ENCODE results near the gene BANP.

BANP gene

DNA sequence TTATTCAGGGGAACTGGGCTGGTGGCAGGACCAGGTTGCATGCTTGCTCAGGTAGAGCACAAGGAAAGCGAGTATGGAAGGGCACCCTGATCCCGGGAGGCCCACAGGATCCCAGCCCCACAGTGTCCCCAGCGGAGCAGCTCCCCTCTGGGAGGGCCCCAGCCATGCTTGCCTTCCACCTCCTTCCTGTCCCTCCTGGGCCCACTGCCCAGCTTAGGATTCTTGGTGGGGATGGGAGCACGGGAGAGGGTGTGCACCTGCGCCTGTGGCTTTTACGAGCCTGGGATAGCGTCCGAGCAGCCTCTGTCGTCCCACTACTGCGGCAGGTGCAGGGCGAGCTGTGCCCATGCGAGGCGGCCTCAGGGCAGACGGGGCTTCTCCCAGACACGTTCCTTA, 114.5 kb downstream of the BANP start:
- Histone ChIP-seq H3K4me1 (ENCODE audit: control insufficient read depth, low read depth, low read length) (no peaks in the 10 kb centered on the region), H3K36me3 (ENCODE audit: control insufficient read depth, low read depth, low read length) (peaks cover 4% of the 10 kb centered on the region), H3K4me3 (ENCODE audit: low read length) (no peak overlapping the region), H3K9me3 (ENCODE audit: control insufficient read depth, low read depth, low read length) (no peaks in the 10 kb centered on the region), H3K27me3 (ENCODE audit: control insufficient read depth, insufficient read depth, low read length) (no peaks in the 10 kb centered on the region), H3K27ac (ENCODE audit: low read length) (no peak overlapping the region), H3K9ac (ENCODE audit: low read length) (no peak overlapping the region)

DNA sequence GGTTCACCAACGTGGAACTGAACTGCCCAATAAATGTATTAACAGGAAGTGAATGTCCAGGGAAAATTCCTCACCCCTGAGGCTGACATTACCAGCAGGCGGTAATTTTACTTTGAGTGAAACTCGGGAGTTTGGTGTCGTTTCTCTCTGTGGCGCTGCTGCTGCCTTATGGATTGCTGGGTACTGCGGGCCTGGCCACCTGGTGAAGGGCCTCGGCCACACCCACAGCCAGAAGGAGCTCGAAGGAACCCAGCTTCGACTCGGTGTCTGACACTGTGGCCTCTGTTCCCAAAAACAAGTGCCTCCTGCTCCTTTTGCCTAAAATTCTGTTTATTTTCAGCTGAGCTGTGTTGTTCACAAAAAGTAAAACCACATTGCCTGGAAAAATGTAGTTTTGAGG, 115.0 kb downstream of the BANP start:
- Histone ChIP-seq H3K4me1 (ENCODE audit: control insufficient read depth, low read depth, low read length) (no peaks in the 10 kb centered on the region), H3K4me3 (ENCODE audit: low read length) (no peak overlapping the region), H3K36me3 (ENCODE audit: control insufficient read depth, low read depth, low read length) (peaks cover 4% of the 10 kb centered on the region), H3K9ac (ENCODE audit: low read length) (no peak overlapping the region), H3K27ac (ENCODE audit: low read length) (no peak overlapping the region), H3K9me3 (ENCODE audit: control insufficient read depth, low read depth, low read length) (no peaks in the 10 kb centered on the region), H3K27me3 (ENCODE audit: control insufficient read depth, insufficient read depth, low read length) (no peaks in the 10 kb centered on the region)

DNA sequence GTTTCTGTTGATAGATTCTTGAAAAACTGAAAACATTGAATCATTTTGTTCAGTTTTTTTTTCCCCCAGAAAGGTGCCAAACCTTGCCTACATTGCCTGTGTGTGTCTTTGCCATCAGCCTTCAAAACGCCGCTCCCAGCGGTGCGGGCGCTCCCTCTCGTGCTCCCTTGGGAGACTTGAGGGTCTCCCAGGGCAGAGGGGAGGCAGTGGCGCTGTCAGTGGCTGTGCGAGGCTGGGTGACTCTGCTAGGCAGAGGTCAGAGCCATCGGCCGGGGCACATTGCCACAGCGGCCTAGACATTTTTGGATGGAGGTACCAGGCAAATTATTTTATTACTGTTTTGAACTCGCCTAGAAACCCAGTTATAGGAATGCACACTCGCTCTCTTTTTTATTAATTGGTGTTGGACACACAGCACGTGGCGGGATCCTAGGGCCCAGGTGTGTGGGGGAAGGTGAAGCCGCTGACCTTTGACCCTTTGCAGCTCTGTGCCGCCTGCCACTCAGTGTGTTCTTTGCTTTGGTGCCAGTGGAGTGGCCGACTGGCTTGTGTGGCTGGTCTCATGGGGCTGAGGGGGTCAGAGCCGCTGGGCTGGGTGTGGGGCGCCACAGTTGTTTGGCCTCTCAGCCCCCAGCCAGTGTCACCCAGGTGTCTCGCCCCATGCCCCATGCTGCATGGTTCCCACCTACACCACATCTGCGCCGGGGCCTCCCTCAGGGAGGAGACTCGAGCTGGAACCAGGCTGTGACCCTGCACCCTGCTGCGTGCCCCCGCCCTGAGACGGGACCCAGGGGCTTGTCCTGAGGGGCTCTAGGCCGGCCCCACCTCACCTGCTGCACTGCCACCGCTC, 115.7 kb downstream of the BANP start:
- H3K27ac ChIP-seq (ENCODE audit: low read length) = no peak overlapping the region
- peaks cover 4% of the 10 kb centered on the region for H3K36me3 ChIP-seq (ENCODE audit: control insufficient read depth, low read depth, low read length)
- no peak overlapping the region for H3K4me3 ChIP-seq (ENCODE audit: low read length)
- H3K9me3 ChIP-seq (ENCODE audit: control insufficient read depth, low read depth, low read length) = no peaks in the 10 kb centered on the region
- H3K4me1 ChIP-seq (ENCODE audit: control insufficient read depth, low read depth, low read length) = no peaks in the 10 kb centered on the region
- no peaks in the 10 kb centered on the region for H3K27me3 ChIP-seq (ENCODE audit: control insufficient read depth, insufficient read depth, low read length)
- no peak overlapping the region for H3K9ac ChIP-seq (ENCODE audit: low read length)

DNA sequence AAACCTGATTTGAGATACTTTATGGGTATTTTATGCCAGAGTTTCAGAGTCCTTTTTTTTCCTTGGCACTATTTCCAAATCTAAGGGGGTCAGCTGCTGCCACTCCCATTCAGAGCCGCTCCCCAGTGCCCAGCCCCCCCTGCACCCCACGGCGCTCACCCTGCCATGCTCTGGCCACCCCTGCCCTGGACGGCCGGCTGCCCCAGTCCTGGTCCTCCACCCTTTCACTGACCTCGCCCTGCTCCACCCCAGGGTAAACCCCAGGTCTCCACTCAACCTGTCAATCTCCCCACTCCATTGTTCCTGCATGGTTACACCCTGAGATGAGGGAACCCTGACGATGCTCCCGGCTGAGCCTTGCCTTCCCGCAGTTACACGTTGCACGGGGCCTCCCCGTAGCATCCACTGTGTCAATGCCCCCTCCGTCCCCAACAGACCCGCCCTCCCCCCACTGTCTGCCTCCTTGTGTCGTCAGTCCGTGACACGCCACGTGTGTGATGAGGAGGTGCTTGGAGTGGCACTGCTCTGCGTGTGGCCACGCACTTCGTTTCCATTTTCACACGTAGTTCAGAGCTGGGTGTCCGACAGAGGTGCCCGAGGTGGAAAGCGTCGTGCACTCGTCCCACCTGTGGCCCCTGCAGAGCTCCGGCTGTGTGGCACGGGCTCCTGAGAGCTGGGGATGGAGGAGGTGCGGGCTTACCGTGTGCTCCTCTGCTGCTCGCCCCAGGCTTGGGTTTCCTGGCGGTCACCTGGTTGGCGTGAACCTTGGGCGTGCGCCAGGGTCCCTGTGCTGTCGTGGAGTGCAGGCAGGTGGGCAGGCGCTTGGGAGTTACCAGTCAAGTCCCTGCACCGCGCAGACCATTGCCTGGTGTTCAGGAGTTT, 116.5 kb downstream of the BANP start:
- no peak overlapping the region for H3K4me3 ChIP-seq (ENCODE audit: low read length)
- H3K27me3 ChIP-seq (ENCODE audit: control insufficient read depth, insufficient read depth, low read length) = no peaks in the 10 kb centered on the region
- H3K27ac ChIP-seq (ENCODE audit: low read length) = no peak overlapping the region
- no peak overlapping the region for H3K9ac ChIP-seq (ENCODE audit: low read length)
- no peaks in the 10 kb centered on the region for H3K4me1 ChIP-seq (ENCODE audit: control insufficient read depth, low read depth, low read length)
- peaks cover 4% of the 10 kb centered on the region for H3K36me3 ChIP-seq (ENCODE audit: control insufficient read depth, low read depth, low read length)
- H3K9me3 ChIP-seq (ENCODE audit: control insufficient read depth, low read depth, low read length) = no peaks in the 10 kb centered on the region

DNA sequence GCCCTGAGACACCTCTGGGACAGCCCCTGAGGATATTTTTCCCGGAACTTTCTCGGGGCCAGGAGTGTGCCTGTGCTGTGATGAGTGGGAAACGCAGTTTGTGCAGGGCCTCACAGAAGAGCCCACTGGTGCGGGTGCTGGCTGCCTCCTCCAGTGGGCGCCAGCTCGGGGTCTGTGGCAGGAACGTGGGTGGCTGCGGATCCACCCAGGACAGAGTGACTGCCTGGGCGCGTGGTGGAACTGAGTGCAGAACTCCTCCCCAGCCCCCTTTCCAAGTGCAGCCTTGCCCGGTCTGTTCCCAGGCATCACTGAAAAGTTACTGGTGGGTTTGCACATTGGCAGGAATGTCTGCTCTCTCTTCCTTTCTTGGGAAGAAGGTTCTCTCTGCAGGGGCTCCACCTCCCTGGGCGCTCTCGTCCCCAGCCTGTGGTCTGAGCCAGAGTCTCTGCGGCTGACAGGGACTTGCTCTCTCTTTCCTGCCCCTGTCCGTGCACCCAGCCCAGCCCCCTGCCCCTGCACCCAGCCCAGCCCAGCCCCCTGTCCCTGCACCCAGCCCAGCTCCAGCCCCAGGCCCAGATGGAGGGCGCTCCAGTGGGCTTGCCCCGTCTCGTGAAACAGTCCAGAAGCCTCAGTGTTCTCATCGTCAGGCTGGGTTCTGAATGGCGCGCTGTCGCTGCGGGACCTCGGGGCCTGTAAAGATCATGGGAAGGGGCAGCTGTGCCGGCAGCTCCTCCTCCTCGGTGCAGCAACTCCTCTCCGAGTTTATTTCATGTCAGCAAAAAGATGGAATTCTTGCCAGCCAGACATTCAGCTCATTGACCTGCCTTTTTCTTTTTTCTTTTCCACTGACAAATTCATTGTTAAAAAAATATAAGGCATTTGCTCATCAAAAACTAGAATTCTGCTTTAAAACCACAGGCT, 117.5 kb downstream of the BANP start:
- Histone ChIP-seq H3K9ac (ENCODE audit: low read length) (no peak overlapping the region), H3K27me3 (ENCODE audit: control insufficient read depth, insufficient read depth, low read length) (no peaks in the 10 kb centered on the region), H3K9me3 (ENCODE audit: control insufficient read depth, low read depth, low read length) (no peaks in the 10 kb centered on the region), H3K4me1 (ENCODE audit: control insufficient read depth, low read depth, low read length) (no peaks in the 10 kb centered on the region), H3K4me3 (ENCODE audit: low read length) (no peak overlapping the region), H3K27ac (ENCODE audit: low read length) (no peak overlapping the region), H3K36me3 (ENCODE audit: control insufficient read depth, low read depth, low read length) (peaks cover 4% of the 10 kb centered on the region)

DNA sequence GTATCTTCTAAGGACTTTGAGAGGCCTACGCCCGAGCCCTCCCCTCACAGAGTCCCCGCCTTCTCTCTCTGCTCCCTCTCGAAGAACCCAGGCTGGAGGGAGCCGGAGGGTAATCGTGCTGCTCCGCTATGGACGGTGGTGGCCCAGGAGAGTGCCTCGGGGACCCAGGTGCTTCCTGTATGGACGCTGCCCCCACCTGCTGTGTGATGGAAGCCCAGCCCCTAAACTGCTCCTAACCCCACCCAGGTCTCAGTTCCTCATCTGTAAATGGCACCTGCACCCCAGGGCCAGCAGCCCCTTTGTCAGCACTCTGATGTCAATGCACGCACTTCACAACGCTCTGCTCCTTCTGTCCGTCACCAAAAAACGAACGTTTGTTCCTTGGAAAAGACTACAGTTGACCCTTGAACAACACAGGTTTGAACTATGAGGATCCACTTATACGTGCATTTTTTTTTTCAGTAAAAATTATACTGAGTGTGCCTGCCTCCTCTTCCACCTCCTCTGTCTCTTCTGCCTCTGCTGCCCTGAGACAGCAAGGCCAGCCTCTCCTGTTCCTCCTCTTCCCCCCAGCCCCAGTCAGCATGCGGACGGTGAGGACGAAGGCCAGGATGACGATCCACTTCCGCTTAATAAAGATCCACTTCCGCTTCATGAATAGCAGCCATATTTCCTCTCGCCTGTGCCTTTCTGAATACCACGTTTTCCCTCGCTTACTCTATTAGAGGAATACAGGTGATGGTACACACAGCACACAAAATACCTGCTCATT, 118.3 kb downstream of the BANP start:
- H3K27ac ChIP-seq (ENCODE audit: low read length) = no peak overlapping the region
- H3K36me3 ChIP-seq (ENCODE audit: control insufficient read depth, low read depth, low read length) = peaks cover 4% of the 10 kb centered on the region
- no peak overlapping the region for H3K4me3 ChIP-seq (ENCODE audit: low read length)
- no peak overlapping the region for H3K9ac ChIP-seq (ENCODE audit: low read length)
- H3K9me3 ChIP-seq (ENCODE audit: control insufficient read depth, low read depth, low read length) = no peaks in the 10 kb centered on the region
- H3K27me3 ChIP-seq (ENCODE audit: control insufficient read depth, insufficient read depth, low read length) = no peaks in the 10 kb centered on the region
- no peaks in the 10 kb centered on the region for H3K4me1 ChIP-seq (ENCODE audit: control insufficient read depth, low read depth, low read length)

DNA sequence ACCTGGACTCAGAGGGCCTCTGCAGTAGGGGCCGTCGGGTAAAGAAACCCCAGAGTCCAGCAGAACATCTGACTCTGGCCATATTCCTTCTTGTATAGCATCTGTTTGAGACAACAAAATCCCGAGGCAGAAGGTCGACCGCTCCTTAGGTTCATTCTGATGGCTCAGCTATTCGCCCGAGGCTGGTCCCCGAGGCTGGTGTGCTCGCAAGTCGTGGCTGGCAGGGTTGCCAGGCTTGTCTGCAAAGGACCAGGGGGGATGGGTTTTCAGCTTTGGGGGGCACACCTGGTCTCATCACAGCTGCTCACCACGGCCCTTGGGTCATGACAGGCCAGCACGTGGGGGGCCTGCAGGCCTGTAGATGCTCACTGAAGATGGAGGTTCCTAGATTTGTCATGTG, 119.1 kb downstream of the BANP start:
- Histone ChIP-seq H3K4me1 (ENCODE audit: control insufficient read depth, low read depth, low read length) (no peaks in the 10 kb centered on the region), H3K9ac (ENCODE audit: low read length) (no peak overlapping the region), H3K4me3 (ENCODE audit: low read length) (no peak overlapping the region), H3K36me3 (ENCODE audit: control insufficient read depth, low read depth, low read length) (peaks cover 4% of the 10 kb centered on the region), H3K9me3 (ENCODE audit: control insufficient read depth, low read depth, low read length) (no peaks in the 10 kb centered on the region), H3K27me3 (ENCODE audit: control insufficient read depth, insufficient read depth, low read length) (no peaks in the 10 kb centered on the region), H3K27ac (ENCODE audit: low read length) (no peak overlapping the region)

DNA sequence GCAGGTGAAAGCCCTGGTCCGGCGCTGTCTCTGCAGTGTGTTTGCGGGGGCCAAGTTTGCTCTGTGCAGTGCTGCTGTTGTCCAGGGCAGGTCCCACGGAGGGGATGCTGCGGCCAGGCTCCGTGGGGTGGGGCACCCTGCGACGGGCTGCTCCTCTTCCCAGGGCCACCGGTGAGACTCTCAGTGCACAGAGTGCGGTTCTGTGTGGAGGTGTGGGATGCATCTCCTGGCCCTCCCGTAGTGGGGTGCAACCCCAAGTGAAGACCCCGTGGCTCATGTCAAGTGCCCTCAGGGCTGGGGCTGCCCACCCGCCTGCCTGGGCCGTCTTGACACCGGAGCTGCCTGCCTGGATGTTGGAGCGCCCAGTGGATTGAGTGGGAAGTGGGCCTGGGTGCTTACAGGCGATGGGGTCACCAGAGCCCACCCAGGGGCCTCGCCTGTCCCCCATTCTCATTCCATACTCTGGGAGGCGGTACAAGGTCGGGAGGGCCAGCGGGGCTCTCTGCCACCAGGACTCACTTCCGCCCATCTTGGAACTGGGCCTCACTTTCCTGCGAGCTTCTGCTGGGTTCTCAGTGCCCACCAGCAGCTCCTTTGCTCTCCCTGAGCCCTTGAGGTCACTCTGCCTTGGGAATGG, 119.9 kb downstream of the BANP start:
- Histone ChIP-seq H3K36me3 (ENCODE audit: control insufficient read depth, low read depth, low read length) (peaks cover 4% of the 10 kb centered on the region), H3K4me3 (ENCODE audit: low read length) (no peak overlapping the region), H3K27me3 (ENCODE audit: control insufficient read depth, insufficient read depth, low read length) (no peaks in the 10 kb centered on the region), H3K27ac (ENCODE audit: low read length) (no peak overlapping the region), H3K4me1 (ENCODE audit: control insufficient read depth, low read depth, low read length) (no peaks in the 10 kb centered on the region), H3K9ac (ENCODE audit: low read length) (no peak overlapping the region), H3K9me3 (ENCODE audit: control insufficient read depth, low read depth, low read length) (no peaks in the 10 kb centered on the region)

DNA sequence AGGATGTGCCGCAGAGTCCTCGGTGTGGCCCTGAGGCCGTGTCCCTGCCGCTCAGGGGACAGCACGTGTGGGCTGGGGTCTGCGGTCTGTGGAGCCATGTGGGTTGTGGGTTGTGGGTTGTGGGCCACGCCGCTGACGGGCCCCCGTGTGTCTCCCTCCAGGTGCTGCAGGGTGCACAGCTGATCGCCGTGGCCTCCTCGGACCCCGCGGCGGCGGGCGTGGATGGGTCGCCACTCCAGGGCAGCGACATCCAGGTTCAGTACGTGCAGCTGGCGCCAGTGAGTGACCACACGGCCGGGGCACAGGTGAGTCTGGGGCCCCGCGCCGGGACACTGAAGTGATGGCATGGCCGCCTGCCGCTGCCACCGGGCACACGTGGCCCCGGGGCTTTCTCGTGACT, 120.7 kb downstream of the BANP start:
- H3K4me1 ChIP-seq (ENCODE audit: control insufficient read depth, low read depth, low read length) = no peaks in the 10 kb centered on the region
- H3K4me3 ChIP-seq (ENCODE audit: low read length) = no peak overlapping the region
- no peak overlapping the region for H3K27ac ChIP-seq (ENCODE audit: low read length)
- H3K27me3 ChIP-seq (ENCODE audit: control insufficient read depth, insufficient read depth, low read length) = no peaks in the 10 kb centered on the region
- no peaks in the 10 kb centered on the region for H3K9me3 ChIP-seq (ENCODE audit: control insufficient read depth, low read depth, low read length)
- H3K9ac ChIP-seq (ENCODE audit: low read length) = no peak overlapping the region
- H3K36me3 ChIP-seq (ENCODE audit: control insufficient read depth, low read depth, low read length) = peaks cover 4% of the 10 kb centered on the region

DNA sequence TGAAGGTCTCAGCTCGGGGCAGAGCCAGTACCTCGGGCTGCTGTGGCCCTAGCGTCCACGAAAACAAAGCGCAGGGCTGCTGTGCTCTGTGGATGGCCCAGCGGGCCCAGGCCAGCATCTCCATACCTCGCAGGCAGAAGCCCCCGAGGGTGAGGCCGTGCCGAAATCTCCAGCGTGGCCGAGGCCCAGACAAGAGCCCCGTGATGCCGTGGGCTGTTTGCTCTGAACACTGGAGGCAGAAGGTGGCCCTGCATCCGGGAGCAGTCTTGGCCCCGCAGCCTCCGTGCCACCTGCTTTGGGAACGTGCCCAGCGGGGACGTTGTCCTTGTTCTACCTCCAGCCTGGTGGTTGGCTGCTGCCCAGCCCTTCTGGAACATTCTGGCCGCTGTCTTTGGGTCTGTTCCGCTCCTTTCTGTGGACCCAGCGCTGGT, 121.4 kb downstream of the BANP start:
- Histone ChIP-seq H3K9me3 (ENCODE audit: control insufficient read depth, low read depth, low read length) (no peaks in the 10 kb centered on the region), H3K27ac (ENCODE audit: low read length) (no peak overlapping the region), H3K4me3 (ENCODE audit: low read length) (no peak overlapping the region), H3K9ac (ENCODE audit: low read length) (no peak overlapping the region), H3K4me1 (ENCODE audit: control insufficient read depth, low read depth, low read length) (no peaks in the 10 kb centered on the region), H3K27me3 (ENCODE audit: control insufficient read depth, insufficient read depth, low read length) (no peaks in the 10 kb centered on the region), H3K36me3 (ENCODE audit: control insufficient read depth, low read depth, low read length) (peaks cover 4% of the 10 kb centered on the region)
